ENCODE data around the gene PIK3CD.
A peak's percentile ranks its signal among the peaks of the same experiment; 100 is the strongest.

PIK3CD gene

GRCh38 chr1:9629445-9630201 is 21.9 kb upstream of the PIK3CD start:
- Histone ChIP-seq H3K79me2 (ENCODE audit: control insufficient read depth, low read length) (peaks cover 5% of the 10 kb centered on the region; the same call in 1 of the 2 replicates), H3K9me2 (replicated peaks; ENCODE audit: control insufficient read depth, low read length) (no peaks in the 10 kb centered on the region), H3K27me3 (ENCODE audit: control insufficient read depth, low read length) (no peaks in the 10 kb centered on the region), H3K4me1 (ENCODE audit: control insufficient read depth, low read length) (peaks cover 63% of the 10 kb centered on the region), H3K27ac (ENCODE audit: low read depth, low read length) (peak overlapping the region; percentile 69), H3K9me3 (ENCODE audit: control insufficient read depth, insufficient read depth, low read length) (no peaks in the 10 kb centered on the region), H3K4me2 (ENCODE audit: low read length) (peak overlapping the region; percentile 90), H3F3A (ENCODE audit: control insufficient read depth, insufficient read depth) (no peaks in the 10 kb centered on the region; the same call in 1 of the 2 replicates), H3K4me3 (ENCODE audit: low read length) (peak overlapping the region; percentile 78), H3K36me3 (ENCODE audit: control insufficient read depth, low read length) (no peaks in the 10 kb centered on the region), H4K20me1 (ENCODE audit: control insufficient read depth, insufficient read depth, low read depth, low read length) (no peaks in the 10 kb centered on the region)
- TF ChIP-seq EZH2phosphoT487 (IDR thresholded peaks at IDR 0.05; ENCODE audit: borderline replicate concordance, low read length), result no peak

GRCh38 chr1:9630331-9631111 is 21.0 kb upstream of the PIK3CD start:
- no peaks in the 10 kb centered on the region for H3K9me2 ChIP-seq (replicated peaks; ENCODE audit: control insufficient read depth, low read length)
- peaks cover 5% of the 10 kb centered on the region; the same call in 1 of the 2 replicates for H3K79me2 ChIP-seq (ENCODE audit: control insufficient read depth, low read length)
- H3K36me3 ChIP-seq (ENCODE audit: control insufficient read depth, low read length), result no peaks in the 10 kb centered on the region
- no peaks in the 10 kb centered on the region for H3K9me3 ChIP-seq (ENCODE audit: control insufficient read depth, insufficient read depth, low read length)
- TF ChIP-seq EZH2phosphoT487 (IDR thresholded peaks at IDR 0.05; ENCODE audit: borderline replicate concordance, low read length) (no peak), CTCF (IDR thresholded peaks at IDR 0.05; ENCODE audit: low read depth, low read length, poor library complexity, severe bottlenecking) (no peak)
- H3F3A ChIP-seq (ENCODE audit: control insufficient read depth, insufficient read depth), result no peaks in the 10 kb centered on the region; the same call in 1 of the 2 replicates
- no peaks in the 10 kb centered on the region for H3K27me3 ChIP-seq (ENCODE audit: control insufficient read depth, low read length)
- peak overlapping the region; percentile 90 for H3K4me2 ChIP-seq (ENCODE audit: low read length)
- H3K4me1 ChIP-seq (ENCODE audit: control insufficient read depth, low read length), result peaks cover 55% of the 10 kb centered on the region
- peak overlapping the region; percentile 69 for H3K27ac ChIP-seq (ENCODE audit: low read depth, low read length)
- H3K4me3 ChIP-seq (ENCODE audit: low read length), result peak overlapping the region; percentile 78
- no peaks in the 10 kb centered on the region for H4K20me1 ChIP-seq (ENCODE audit: control insufficient read depth, insufficient read depth, low read depth, low read length)

GRCh38 chr1:9631613-9632012 is 19.9 kb upstream of the PIK3CD start:
- Histone ChIP-seq H3K4me2 (ENCODE audit: low read length) (no peak overlapping the region), H3K79me2 (ENCODE audit: control insufficient read depth, low read length) (peaks cover 5% of the 10 kb centered on the region; the same call in 1 of the 2 replicates), H3K4me1 (ENCODE audit: control insufficient read depth, low read length) (peaks cover 44% of the 10 kb centered on the region), H3K9me2 (replicated peaks; ENCODE audit: control insufficient read depth, low read length) (no peaks in the 10 kb centered on the region), H3K27me3 (ENCODE audit: control insufficient read depth, low read length) (no peaks in the 10 kb centered on the region), H3K9me3 (ENCODE audit: control insufficient read depth, insufficient read depth, low read length) (no peaks in the 10 kb centered on the region), H3K27ac (ENCODE audit: low read depth, low read length) (no peak overlapping the region), H3F3A (ENCODE audit: control insufficient read depth, insufficient read depth) (no peaks in the 10 kb centered on the region; the same call in 1 of the 2 replicates), H4K20me1 (ENCODE audit: control insufficient read depth, insufficient read depth, low read depth, low read length) (no peaks in the 10 kb centered on the region), H3K4me3 (ENCODE audit: low read length) (no peak overlapping the region), H3K36me3 (ENCODE audit: control insufficient read depth, low read length) (no peaks in the 10 kb centered on the region)
- no peak for TF ChIP-seq CTCF (IDR thresholded peaks at IDR 0.05; ENCODE audit: low read depth, low read length, poor library complexity, severe bottlenecking)
- no peak for TF ChIP-seq EZH2phosphoT487 (IDR thresholded peaks at IDR 0.05; ENCODE audit: borderline replicate concordance, low read length)
